Measurements from ENCODE around the gene EXOSC9. TPM values are rescaled to one million over a fixed set of nuclear protein-coding genes. Genes with fewer than 3 reads are reported as not detected.

Gene EXOSC9
- total RNA-seq, 4 donors from 2014 or later, result 10.1 to 21.6 (median 13.9) TPM

- Histone ChIP-seq H3K36me3 (peaks cover 24 to 42% (median 36%) of the 10 kb centered on the region in 4 donors), H3K9me3 (no peaks in the 10 kb centered on the region), H3K27ac (replicated peaks in 1 of 4) (peak overlapping the region; percentile 87 to 92 (median 90)), H3K27me3 (no peaks in the 10 kb centered on the region), H3K4me3 (peak overlapping the region; percentile 70 to 91 (median 74)), H3K4me1 (peaks cover 6 to 25% (median 20%) of the 10 kb centered on the region in 4 donors)
- intact Hi-C loops (cut with DNase I), result loop anchor here (5.0 kb wide), 1 partner anchor 104 kb away; the partner anchor contains the start of gene ANXA5
- TF ChIP-seq CTCF (IDR thresholded peaks at IDR 0.05) (no peak), EP300 (IDR thresholded peaks at IDR 0.05) (no peak), POLR2AphosphoS5 (IDR thresholded peaks at IDR 0.05) (no peak), POLR2A (IDR thresholded peaks at IDR 0.05; ENCODE audit: low read depth) (no peak)
- 24% methylated on average over 4 of the region's 4 CpGs for WGBS
- DNase-seq (ENCODE audit: extremely low spot score), result no peak
Observed at GRCh38 chr4:121801715-121802075, 572 bp downstream of the EXOSC9 start.

DNA sequence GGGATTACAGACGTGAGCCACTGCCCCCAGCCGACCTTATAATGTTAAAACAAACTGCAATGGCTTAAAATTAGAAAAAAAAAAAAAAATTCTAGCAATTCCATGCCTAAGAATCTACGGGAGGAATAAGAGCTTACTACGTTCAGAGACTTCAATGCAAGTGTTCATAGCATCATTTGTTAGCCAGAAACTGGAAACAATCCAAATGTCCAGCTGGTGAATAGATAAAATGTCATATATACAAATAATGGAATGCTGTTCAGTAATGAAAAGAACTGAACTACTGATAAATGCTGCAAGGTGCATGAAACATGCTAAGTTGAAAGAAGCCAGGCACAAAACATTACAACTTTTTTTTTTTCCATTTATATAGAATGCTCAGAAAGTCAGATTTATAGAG lies 5.3 kb downstream of the EXOSC9 start:
- intact Hi-C loops (cut with DNase I), result no loop called here
- H3K27ac ChIP-seq (replicated peaks in 1 of 4), result no peak overlapping the region
- peaks cover 0 to 17% (median 12%) of the 10 kb centered on the region in 4 donors for H3K4me1 ChIP-seq
- TF ChIP-seq POLR2A (IDR thresholded peaks at IDR 0.05; ENCODE audit: low read depth), result no peak
- TF ChIP-seq EP300 (IDR thresholded peaks at IDR 0.05), result no peak
- TF ChIP-seq CTCF (IDR thresholded peaks at IDR 0.05), result no peak
- TF ChIP-seq POLR2AphosphoS5 (IDR thresholded peaks at IDR 0.05), result no peak
- H3K4me3 ChIP-seq, result no peak overlapping the region
- DNase-seq (ENCODE audit: extremely low spot score), result no peak
- 67% methylated on average over 4 of the region's 4 CpGs for WGBS
- H3K36me3 ChIP-seq, result peaks cover 56 to 89% (median 77%) of the 10 kb centered on the region in 4 donors
- H3K27me3 ChIP-seq, result no peaks in the 10 kb centered on the region
- no peaks in the 10 kb centered on the region for H3K9me3 ChIP-seq

GRCh38 chr4:121811122-121811521 lies 10.0 kb downstream of the EXOSC9 start:
- Histone ChIP-seq H3K36me3 (peaks cover 66 to 100% (median 84%) of the 10 kb centered on the region in 4 donors), H3K4me3 (no peak overlapping the region), H3K9me3 (no peaks in the 10 kb centered on the region), H3K4me1 (no peaks in the 10 kb centered on the region), H3K27me3 (no peaks in the 10 kb centered on the region), H3K27ac (replicated peaks in 1 of 4) (no peak overlapping the region)
- no peak for DNase-seq (ENCODE audit: extremely low spot score)
- TF ChIP-seq EP300 (IDR thresholded peaks at IDR 0.05) (no peak), POLR2A (IDR thresholded peaks at IDR 0.05; ENCODE audit: low read depth) (no peak), POLR2AphosphoS5 (IDR thresholded peaks at IDR 0.05) (no peak), CTCF (IDR thresholded peaks at IDR 0.05) (no peak)
- intact Hi-C loops (cut with DNase I), result no loop called here

DNA sequence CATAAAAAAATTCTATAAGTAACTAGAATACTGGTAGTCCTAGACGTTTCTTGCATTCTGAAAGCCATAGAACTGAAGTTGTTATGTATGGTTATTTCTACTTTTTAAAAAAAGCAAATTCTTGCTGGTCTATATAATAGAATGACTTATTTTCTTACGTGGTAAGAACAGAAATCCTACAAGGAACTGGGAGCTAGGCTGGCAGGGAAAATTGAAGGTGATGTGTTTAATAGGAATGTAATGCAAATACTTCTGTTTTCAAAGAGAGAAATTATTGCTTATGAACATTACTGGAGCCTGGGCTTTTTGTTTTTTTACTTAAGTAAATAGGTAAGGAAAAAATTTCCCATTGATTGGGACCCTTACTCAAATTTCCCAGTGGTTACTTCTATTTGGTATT lies 13.6 kb downstream of the EXOSC9 start:
- no peaks in the 10 kb centered on the region for H3K9me3 ChIP-seq
- H3K4me1 ChIP-seq, result no peaks in the 10 kb centered on the region
- intact Hi-C loops (cut with DNase I), result no loop called here
- H3K36me3 ChIP-seq, result peaks cover 57 to 97% (median 75%) of the 10 kb centered on the region in 4 donors
- no peak overlapping the region for H3K4me3 ChIP-seq
- no peak overlapping the region for H3K27ac ChIP-seq (replicated peaks in 1 of 4)
- 90% methylated on average over 2 of the region's 2 CpGs for WGBS
- H3K27me3 ChIP-seq, result no peaks in the 10 kb centered on the region
- TF ChIP-seq CTCF (IDR thresholded peaks at IDR 0.05) (no peak), POLR2A (IDR thresholded peaks at IDR 0.05; ENCODE audit: low read depth) (no peak), POLR2AphosphoS5 (IDR thresholded peaks at IDR 0.05) (no peak), EP300 (IDR thresholded peaks at IDR 0.05) (no peak)
- no peak for DNase-seq (ENCODE audit: extremely low spot score)

GRCh38 chr4:121817006-121817405 lies 15.9 kb downstream of the EXOSC9 start:
- Histone ChIP-seq H3K4me3 (no peak overlapping the region), H3K27ac (replicated peaks in 1 of 4) (no peak overlapping the region), H3K36me3 (peaks cover 38 to 81% (median 61%) of the 10 kb centered on the region in 4 donors), H3K27me3 (no peaks in the 10 kb centered on the region), H3K9me3 (no peaks in the 10 kb centered on the region), H3K4me1 (no peaks in the 10 kb centered on the region)
- TF ChIP-seq EP300 (IDR thresholded peaks at IDR 0.05) (no peak), POLR2A (IDR thresholded peaks at IDR 0.05; ENCODE audit: low read depth) (no peak), POLR2AphosphoS5 (IDR thresholded peaks at IDR 0.05) (no peak)
- intact Hi-C loops (cut with DNase I), result no loop called here
- no peak for DNase-seq (ENCODE audit: extremely low spot score)
- WGBS, result 89% methylated on average over 3 of the region's 3 CpGs

All from esophagus muscularis mucosa (tissue), 4 donors.